ENCODE measurements around the gene DPF1. TPM values are rescaled to one million over a fixed set of nuclear protein-coding genes. Genes with fewer than 3 reads are reported as not detected.
"Not testable (repeated sequence)": the region's sequence is repeated elsewhere in the genome, so short reads cannot be mapped to it uniquely, and the experiment has no call there.

DPF1 gene
- total and polyA plus RNA-seq, 2 donors (not counting 1 experiment from before 2014, with no cell fraction given) = 0.50 to 1.6 TPM

DNA sequence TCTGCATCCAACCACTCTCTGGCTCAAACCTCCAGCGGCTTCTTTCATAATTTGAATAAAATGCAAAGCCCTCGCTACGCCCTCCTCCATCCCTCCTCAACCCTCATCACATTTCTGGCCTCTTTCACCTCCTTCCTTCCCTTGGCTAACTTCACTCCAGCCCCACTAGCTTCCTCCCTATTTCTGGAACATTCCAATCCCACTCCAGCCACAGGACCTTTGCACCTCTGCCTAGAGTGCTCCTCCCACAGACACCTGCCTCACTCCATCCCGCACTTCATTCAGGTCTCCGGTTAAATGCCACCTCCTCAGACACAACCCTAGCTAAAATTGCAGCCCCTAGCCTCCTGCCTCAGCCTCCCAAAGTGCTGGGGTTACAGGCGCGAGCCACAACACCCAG is 7.9 kb upstream of the DPF1 start:
- Histone ChIP-seq H3K4me2 (ENCODE audit: extremely low read depth, insufficient read depth, low read length) (no peak overlapping the region), H3K79me2 (ENCODE audit: control insufficient read depth, insufficient read depth, low read length) (no peaks in the 10 kb centered on the region), H3K9ac (ENCODE audit: insufficient read depth, low read length) (no peak overlapping the region), H3K36me3 (ENCODE audit: control insufficient read depth, insufficient read depth, low read length) (no peaks in the 10 kb centered on the region), H3K27ac (ENCODE audit: insufficient read depth, low read length) (no peak overlapping the region), H4K20me1 (ENCODE audit: control insufficient read depth, extremely low read depth, insufficient read depth, low read length) (no peaks in the 10 kb centered on the region), H3K4me1 (ENCODE audit: control insufficient read depth, extremely low read depth, insufficient read depth, low read length) (peaks cover 2% of the 10 kb centered on the region), H3K4me3 (replicated peaks in 1 of 4; ENCODE audit: control extremely low read depth in 1 of 4, insufficient read depth in 1 of 4, low read depth in 3 of 4, low read length in 4 of 4) (no peak overlapping the region), H3K9me3 (ENCODE audit: control insufficient read depth, insufficient read depth, low read depth, low read length) (no peaks in the 10 kb centered on the region), H3K27me3 (ENCODE audit: control insufficient read depth, insufficient read depth, low read length) (no peaks in the 10 kb centered on the region), H2AFZ (ENCODE audit: low read length) (no peak overlapping the region)
- no peak for DNase-seq (ENCODE audit: low read depth in 2 of 2)
- TF ChIP-seq, protein P1, sequence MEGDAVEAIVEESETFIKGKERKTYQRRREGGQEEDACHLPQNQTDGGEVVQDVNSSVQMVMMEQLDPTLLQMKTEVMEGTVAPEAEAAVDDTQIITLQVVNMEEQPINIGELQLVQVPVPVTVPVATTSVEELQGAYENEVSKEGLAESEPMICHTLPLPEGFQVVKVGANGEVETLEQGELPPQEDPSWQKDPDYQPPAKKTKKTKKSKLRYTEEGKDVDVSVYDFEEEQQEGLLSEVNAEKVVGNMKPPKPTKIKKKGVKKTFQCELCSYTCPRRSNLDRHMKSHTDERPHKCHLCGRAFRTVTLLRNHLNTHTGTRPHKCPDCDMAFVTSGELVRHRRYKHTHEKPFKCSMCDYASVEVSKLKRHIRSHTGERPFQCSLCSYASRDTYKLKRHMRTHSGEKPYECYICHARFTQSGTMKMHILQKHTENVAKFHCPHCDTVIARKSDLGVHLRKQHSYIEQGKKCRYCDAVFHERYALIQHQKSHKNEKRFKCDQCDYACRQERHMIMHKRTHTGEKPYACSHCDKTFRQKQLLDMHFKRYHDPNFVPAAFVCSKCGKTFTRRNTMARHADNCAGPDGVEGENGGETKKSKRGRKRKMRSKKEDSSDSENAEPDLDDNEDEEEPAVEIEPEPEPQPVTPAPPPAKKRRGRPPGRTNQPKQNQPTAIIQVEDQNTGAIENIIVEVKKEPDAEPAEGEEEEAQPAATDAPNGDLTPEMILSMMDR (conservative IDR thresholded peaks at IDR 0.05 in 1 of 2, IDR thresholded peaks at IDR 0.05 in 1 of 2; ENCODE audit: low read depth in 1 of 2, low read length in 2 of 2) = no peak
- TF ChIP-seq EZH2 (IDR thresholded peaks at IDR 0.05; ENCODE audit: low read length, missing control alignments) = no peak

DNA sequence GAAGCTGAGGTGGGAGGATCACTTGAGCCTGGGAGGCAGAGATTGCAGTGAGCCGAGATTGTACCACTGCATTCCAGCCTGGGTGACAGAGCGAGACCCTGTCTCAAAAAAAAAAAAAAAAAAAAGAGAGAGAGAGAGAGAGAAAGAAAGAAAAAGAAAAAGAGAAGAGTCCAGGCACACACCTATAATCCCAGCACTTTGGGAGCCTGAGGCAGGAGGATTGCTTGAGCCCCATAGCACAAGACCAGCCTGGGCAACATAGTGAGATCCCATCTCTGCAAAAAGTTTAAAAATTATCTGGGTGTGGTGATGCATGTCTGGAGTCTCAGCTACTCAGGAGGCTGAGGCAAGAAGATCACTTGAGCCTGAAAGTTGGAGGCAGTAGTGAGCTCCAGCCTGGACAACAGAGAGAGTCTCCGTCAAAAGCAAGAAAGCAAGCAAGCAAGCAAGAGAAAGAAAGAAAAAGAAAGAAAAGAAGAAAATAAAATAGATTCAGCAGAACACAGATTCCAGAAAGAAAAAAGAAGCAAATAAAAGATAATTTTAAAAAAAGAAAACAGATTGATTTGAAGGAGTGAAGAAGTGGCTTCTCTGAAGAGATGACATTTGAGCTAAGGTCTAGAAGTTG is 6.6 kb upstream of the DPF1 start:
- not testable (repeated sequence) for H3K27ac ChIP-seq (ENCODE audit: insufficient read depth, low read length); DNase-seq (ENCODE audit: low read depth in 2 of 2); H3K4me3 ChIP-seq (replicated peaks in 1 of 4; ENCODE audit: control extremely low read depth in 1 of 4, insufficient read depth in 1 of 4, low read depth in 3 of 4, low read length in 4 of 4); H3K4me2 ChIP-seq (ENCODE audit: extremely low read depth, insufficient read depth, low read length); H3K36me3 ChIP-seq (ENCODE audit: control insufficient read depth, insufficient read depth, low read length); H3K4me1 ChIP-seq (ENCODE audit: control insufficient read depth, extremely low read depth, insufficient read depth, low read length); H4K20me1 ChIP-seq (ENCODE audit: control insufficient read depth, extremely low read depth, insufficient read depth, low read length); H2AFZ ChIP-seq (ENCODE audit: low read length); H3K79me2 ChIP-seq (ENCODE audit: control insufficient read depth, insufficient read depth, low read length); H3K9me3 ChIP-seq (ENCODE audit: control insufficient read depth, insufficient read depth, low read depth, low read length); H3K27me3 ChIP-seq (ENCODE audit: control insufficient read depth, insufficient read depth, low read length); H3K9ac ChIP-seq (ENCODE audit: insufficient read depth, low read length)

DNA sequence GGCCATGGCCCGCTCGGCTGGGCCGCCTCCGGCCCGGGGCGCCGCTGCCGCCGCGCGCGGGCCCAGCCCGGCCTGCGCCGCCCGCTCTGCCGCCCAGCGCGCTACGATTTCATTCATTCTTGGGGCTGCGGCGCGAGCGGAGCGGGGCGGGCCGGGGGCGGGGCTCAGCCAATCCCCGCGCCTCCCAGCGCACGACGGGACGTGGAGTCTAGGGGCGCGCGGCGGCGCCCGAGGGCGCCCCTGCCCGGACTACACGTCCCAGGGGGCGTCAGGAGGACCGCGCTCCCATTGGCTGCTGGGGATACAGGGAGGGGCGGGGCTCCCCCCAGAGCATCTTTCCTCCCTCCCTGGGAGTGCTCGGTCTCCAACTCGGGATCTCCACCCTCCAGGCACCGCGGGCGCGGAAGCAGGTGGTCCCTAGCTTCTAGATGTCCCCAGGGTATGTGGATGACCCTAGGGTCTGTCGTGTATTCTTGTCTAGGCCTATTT is 5.6 kb upstream of the DPF1 start:
- H3K9ac ChIP-seq (ENCODE audit: insufficient read depth, low read length) = no peak overlapping the region
- H3K27me3 ChIP-seq (ENCODE audit: control insufficient read depth, insufficient read depth, low read length) = no peaks in the 10 kb centered on the region
- no peaks in the 10 kb centered on the region for H3K79me2 ChIP-seq (ENCODE audit: control insufficient read depth, insufficient read depth, low read length)
- H3K36me3 ChIP-seq (ENCODE audit: control insufficient read depth, insufficient read depth, low read length) = no peaks in the 10 kb centered on the region
- H3K9me3 ChIP-seq (ENCODE audit: control insufficient read depth, insufficient read depth, low read depth, low read length) = no peaks in the 10 kb centered on the region
- H3K4me1 ChIP-seq (ENCODE audit: control insufficient read depth, extremely low read depth, insufficient read depth, low read length) = peaks cover 2% of the 10 kb centered on the region
- H3K4me2 ChIP-seq (ENCODE audit: extremely low read depth, insufficient read depth, low read length) = no peak overlapping the region
- DNase-seq (ENCODE audit: low read depth in 2 of 2) = peak; percentile 86 to 89
- no peak overlapping the region for H3K27ac ChIP-seq (ENCODE audit: insufficient read depth, low read length)
- H2AFZ ChIP-seq (ENCODE audit: low read length) = no peak overlapping the region
- H4K20me1 ChIP-seq (ENCODE audit: control insufficient read depth, extremely low read depth, insufficient read depth, low read length) = no peaks in the 10 kb centered on the region
- H3K4me3 ChIP-seq (replicated peaks in 1 of 4; ENCODE audit: control extremely low read depth in 1 of 4, insufficient read depth in 1 of 4, low read depth in 3 of 4, low read length in 4 of 4) = no peak overlapping the region
- TF ChIP-seq EZH2 (IDR thresholded peaks at IDR 0.05; ENCODE audit: low read length, missing control alignments) = no peak
- TF ChIP-seq, protein P1 (conservative IDR thresholded peaks at IDR 0.05 in 1 of 2, IDR thresholded peaks at IDR 0.05 in 1 of 2; ENCODE audit: low read depth in 1 of 2, low read length in 2 of 2) = peak in 1 of 2 donors; percentile 9
